Hindlimb muscle (tissue), 1 donor: ENCODE data around the gene MUC6. TPM values are rescaled to one million over a fixed set of nuclear protein-coding genes. Genes with fewer than 3 reads are reported as not detected.

ENCODE experiments used
- DNase-seq: peaks from one replicate; pipeline ENCODE4 v3.0.0-alpha.2; 2013
- polyA plus RNA-seq: library from polyadenylated mRNA; unstranded; fragments of 120-200 nt; gene quantifications from one replicate; pipeline ENCODE4 v1.2.1, GENCODE V29; 2013; ENCODE audit not compliant: insufficient read length

MUC6 gene
- polyA plus RNA-seq, 1 donor, result 0.10 TPM

DNA sequence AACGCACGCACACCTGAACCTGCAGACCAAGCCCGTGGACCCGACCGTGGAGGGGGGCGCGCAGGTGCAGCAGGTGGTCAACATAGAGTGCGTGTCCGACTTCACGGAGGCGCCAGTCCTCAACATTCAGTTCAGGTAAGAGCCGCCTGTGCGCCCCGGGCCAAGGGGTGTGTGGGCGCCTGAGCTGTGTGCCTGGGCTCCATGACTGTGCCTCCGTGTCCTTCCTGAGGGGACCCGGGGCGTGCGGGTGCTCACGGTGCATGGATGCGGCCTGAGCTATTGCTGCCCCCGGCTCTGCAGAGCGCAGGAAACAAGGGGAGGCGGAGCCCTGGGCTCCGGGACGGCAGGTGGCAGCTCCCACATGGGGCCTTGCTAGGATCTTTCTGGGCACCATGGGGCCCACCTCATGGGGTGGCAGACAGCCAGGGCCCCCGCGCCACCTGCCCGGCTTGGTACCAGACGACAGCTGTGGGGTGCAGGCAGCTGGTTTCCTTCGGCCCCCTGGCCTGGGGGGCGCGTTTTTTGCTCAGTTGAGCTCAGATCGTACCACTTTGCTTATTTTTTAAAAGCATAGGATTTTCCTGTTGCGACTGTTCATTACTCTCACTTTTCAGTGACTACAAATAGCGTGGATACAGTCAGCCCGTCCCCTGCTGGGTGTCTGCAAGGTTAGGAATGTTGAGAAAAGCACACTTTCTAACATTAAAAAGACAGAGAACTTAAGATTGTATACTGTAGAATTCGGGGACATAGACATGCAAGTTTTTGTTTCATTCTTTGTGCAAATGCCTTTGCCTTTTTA lies 28.3 kb downstream of the MUC6 start:
- no peak for DNase-seq

- no peak for DNase-seq
Observed at GRCh38 chr11:1007279-1007678, 29.2 kb downstream of the MUC6 start.

GRCh38 chr11:1006762-1007161 lies 29.8 kb downstream of the MUC6 start:
- DNase-seq, result peak; percentile 52

DNA sequence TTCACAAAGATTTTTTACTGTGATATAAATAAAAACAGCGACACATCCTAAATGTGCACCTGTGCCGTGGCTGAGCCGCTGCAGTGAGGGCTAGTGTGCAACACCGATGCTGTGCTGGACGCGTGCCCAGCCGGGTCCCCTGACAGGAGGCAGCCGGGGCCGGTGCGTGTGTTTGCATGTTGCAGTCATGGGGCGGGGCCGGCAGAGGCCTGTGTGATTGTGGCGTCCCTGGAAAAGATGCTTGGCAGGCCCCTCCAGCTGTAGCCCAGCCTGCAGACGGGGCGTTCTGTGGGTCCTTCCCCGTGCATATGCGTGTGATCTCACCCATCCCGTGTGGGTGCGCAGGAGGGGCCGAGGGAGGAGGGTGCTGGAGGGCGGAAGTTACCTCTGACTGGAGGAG lies 30.6 kb downstream of the MUC6 start:
- peak; percentile 55 for DNase-seq

DNA sequence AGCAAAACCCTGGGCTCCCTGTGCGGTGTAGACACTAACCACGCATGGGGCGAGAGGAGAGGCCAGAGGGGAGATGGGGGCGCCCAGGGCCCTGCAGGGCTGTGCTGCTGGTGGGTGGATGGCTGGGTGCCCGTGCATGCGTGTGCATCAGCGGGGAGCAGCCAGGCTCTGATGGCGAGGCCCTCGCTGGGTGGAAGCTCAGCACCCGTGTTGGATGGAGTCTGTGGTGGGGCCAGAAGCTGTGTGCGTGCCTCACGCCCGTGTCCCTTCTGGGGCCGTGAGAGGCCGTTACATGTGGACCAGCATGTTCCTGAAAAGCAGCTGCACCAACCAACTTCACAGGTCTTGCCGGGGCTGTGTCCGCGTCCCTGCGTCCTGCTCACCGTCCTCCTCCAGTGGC lies 33.4 kb downstream of the MUC6 start:
- no peak for DNase-seq

DNA sequence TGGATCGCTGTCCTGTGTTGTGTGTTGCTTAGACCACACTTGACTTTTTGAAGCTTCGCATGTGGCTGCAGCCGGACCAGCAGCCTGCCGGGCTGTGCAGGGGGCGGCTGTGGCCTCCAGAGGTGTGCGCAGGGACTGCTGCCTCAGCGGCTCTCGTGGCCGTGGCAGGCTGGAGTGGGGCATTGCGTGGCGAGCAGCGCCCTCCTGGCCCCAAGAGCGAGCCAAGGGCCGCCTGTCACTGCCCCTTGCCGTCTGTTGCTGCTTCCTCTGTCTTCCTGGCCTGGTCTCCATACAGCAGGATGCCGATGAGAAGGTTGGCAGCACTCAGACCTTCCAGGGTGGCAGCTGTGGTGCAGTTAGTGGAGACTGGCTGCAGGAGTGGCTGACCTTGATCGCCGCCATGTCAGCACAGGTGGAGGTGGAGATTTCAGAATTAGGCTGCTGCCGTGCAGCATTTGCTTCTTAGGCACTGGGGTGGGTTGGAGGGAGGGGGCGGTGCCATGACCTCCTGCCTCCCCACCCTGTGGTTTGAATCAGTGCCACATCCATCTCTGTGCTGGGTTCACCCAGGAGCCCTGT lies 34.0 kb downstream of the MUC6 start:
- DNase-seq, result no peak

DNA sequence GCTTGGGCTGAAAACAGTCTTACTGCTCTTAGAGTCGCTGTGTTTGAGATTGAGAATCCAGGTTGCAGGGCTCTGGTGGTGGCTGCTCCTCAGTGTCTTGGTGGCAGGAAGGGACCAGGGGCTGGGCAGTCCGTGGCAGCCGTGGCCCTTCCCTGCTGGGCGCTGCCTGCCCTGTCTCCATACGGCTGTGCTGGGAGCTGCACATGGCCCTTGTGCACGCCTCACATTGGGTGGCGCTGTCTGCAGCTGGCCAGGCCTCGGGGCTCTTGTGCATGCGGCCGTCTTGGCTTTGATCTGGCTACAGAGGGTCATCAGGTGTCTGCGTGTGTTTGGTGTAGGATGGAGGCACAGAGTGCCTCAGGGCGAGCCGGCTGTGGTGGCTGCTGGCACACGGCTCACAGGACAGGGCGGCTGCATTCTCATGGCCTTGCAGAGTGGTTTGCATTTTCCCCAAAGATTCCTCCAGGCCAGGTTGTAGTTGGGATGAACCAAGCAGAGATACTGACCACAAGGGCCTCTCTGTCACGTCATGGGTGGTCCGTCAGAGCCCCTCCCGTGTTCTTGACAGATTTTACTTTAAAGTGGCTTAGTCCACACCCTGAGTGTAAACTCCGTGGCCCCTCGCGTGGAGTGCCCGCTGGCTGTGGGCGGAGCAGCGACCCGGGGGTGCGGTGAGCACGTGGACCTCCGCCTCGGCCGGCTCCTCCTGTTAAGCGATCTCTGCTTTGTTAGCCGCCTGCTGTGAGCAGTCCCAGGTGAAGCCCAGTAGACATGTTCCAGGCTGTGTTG lies 34.7 kb downstream of the MUC6 start:
- no peak for DNase-seq

DNA sequence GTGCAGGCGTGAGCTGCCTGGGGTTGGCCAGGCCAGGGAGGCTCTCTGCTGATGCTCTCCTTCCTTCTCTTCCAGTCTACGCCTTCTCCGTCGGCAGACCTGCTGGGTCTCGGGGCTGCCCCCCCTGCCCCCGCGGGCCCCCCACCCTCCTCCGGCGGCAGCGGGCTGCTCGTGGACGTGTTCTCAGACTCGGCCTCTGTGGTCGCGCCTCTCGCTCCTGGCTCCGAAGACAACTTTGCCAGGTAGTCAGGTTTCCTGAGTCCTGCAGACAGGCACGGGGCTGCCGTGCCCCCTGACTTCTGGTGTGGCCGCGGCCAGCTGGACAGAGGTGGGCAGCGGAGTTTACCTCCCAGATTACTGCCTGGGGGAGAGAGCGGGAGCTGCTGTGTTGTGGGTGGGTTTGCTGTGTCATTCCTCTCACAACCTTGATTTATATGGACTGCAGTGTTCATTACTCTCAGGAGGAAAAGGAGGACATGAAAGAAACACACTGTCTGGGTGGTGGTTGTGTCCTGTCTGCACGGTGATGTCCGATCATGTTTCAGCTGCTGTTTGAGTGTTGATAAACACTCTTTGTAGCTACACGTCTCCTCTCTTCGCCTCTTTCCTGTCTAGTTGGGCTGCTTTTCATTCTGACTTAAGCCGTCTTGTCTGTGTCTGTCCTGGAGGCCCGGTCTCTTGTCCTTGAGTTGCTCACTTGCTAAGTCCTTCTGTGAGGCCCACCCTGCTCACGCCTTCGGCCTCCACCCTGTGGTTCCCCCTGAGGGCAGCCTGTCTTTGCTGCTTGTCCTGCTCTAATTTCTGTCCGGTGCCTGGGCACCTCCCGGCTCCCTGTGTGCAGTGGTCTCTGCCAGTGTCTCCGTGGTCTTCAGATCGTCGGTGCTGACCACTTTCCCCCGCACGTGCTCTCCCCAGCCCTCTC lies 35.9 kb downstream of the MUC6 start:
- no peak for DNase-seq

- no peak for DNase-seq
Observed at GRCh38 chr11:999009-999408, 37.5 kb downstream of the MUC6 start.

- DNase-seq, result no peak
Observed at GRCh38 chr11:997907-998306, 38.6 kb downstream of the MUC6 start.

GRCh38 chr11:996681-997080 lies 39.8 kb downstream of the MUC6 start:
- no peak for DNase-seq

DNA sequence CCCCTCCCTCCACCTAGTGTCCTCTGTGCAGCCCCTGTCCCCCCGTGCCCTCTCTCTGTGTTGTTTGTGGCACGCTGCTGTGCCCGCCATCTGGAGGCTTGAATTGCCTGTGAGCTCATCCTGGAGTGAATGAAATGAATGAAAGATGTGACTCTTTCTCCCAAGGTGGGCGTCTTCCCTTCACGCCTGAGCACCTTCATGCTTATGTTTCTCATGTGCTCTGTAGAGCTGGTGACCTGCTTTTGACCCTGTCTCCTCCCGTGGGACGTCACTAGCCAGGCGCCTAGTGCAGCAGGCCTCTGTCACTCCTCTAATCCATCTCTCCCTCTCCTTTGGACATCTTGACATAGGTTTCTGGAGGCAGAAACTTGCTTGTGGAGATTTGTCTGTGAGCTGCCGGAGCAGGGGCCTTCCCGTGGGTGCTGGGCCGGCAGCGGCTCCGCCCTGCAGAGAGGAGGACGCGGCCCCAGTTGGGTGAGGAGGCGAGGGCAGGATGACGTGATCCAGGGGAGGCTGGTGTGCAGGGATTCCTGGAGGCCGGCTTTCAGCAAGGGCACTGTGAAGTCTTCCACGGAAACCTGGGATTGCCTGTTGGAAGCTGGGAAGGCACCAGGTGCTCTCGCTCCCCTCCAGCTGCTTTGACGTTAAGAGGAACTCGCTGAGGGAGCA lies 40.6 kb downstream of the MUC6 start:
- DNase-seq, result no peak

DNA sequence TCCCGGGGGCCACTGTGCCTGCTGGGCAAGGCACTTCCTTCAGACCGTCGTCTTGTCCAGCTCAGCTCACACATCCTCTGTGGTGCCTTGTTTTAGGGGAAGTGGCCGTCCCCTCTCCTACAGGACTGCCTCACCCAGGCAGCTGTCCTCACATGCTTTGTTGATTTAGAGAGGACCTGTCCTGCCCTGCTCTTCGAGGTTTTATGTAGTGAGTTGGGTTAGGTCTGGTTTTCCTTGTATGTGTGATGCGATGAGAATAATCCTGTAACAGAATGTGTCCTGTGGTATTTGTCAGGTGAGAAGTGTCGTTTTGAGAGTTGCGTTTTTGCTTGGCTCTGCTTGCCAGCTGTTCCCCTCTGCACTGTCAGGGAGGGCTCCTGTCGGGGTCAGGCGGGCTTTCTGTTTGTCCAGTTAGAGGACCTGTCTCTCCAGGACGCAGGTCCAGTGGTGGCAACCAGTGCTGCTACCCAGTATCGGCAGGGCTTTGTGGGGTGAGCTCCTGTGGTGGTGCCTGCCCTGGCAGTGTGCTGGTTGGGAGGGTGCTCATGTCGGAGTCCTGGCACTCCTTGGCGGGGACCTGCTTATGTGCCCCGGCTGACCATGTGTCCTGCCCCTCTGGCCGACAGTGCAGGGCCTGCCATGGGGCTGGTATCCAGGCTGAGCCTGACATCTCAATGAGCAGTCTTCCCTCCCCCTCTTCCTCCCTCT lies 41.3 kb downstream of the MUC6 start:
- DNase-seq, result no peak

- no peak for DNase-seq
Observed at GRCh38 chr11:993632-994167, 42.8 kb downstream of the MUC6 start.

DNA sequence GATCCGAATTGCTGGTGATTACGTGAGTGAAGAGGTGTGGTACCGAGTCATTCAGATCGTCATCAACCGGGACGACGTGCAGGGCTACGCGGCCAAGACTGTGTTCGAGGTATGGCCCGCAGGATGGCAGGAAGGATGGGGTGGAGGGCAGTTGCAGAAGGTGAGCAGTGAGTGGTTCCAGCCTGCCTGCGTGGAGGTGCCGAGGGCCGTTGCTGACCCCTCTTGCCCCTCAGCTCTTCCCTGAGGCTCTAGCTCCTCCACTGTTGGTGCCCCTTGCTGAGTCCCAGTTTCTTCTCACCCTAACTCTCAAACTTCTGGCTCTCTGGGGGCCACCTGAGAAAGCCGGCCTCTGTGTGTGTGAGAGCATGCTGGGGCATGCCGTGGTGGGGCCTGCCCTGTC lies 43.9 kb downstream of the MUC6 start:
- no peak for DNase-seq

GRCh38 chr11:991711-992307 lies 44.7 kb downstream of the MUC6 start:
- DNase-seq, result no peak

DNA sequence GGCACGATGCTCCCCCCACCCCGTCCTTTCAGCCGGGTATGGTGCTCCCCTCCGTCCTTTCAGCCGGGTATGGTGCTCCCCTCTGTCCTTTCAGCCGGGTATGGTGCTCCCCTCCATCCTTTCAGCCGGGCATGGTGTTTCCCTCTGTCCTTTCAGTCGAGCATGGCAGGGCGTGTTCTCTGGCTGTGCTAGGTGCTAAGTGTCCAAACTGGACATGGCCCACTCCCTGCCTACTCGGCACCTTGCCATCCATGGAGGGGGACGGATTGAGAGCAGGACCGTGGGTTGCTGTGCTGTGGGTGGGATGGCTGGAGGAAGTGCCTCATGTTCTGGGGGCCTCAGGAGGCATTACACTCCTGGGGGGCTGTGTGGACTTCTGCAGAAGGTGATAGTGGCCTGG lies 45.5 kb downstream of the MUC6 start:
- no peak for DNase-seq

- no peak for DNase-seq
Observed at GRCh38 chr11:990101-990500, 46.4 kb downstream of the MUC6 start.

- no peak for DNase-seq
Observed at GRCh38 chr11:987671-988070, 48.8 kb downstream of the MUC6 start.

DNA sequence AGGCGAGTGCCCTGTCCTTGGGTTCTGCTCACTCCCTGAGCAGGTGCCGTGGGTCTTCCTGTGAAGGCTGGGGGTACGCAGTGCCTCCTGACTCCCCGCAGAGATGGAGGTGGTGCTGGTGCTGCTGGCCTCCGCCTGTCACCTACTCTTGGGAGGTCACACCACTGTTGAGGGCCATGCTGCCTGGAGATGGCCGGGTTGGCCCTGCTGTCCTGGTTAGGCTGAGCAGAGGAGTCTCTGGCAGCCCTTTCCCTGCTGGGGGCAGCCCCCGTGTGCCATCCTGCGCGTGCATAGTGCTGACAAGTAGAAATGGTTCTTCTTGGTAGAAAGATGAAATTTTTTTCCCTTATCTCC lies 49.6 kb downstream of the MUC6 start:
- no peak for DNase-seq
